Fibroblast of mammary gland (primary cell): ENCODE measurements around the gene TOX3.

Experiments used
- DNase-seq: peaks from one replicate; pipeline ENCODE4 v3.0.0-alpha.2; 2010; ENCODE audit warnings: low read depth
- H3K4me3 ChIP-seq: 2 replicates; pipeline ENCODE4 v1.5.1; 2011; ENCODE audit warnings: low read depth, mild to moderate bottlenecking, low read length, moderate library complexity; ENCODE audit not compliant: control insufficient read depth
- CTCF ChIP-seq: conservative IDR thresholded peaks from 2 replicates; pipeline ENCODE4 v1.5.1; 2011; ENCODE audit warnings: low read depth, low read length, inconsistent platforms; ENCODE audit not compliant: control insufficient read depth, insufficient read depth

Gene TOX3

GRCh38 chr16:52439171-52439701 lies 107.7 kb downstream of the TOX3 start:
- no peak for DNase-seq
- no peak overlapping the region for H3K4me3 ChIP-seq
- no peak for TF ChIP-seq CTCF

- TF ChIP-seq CTCF, result no peak
- no peak for DNase-seq
- no peak overlapping the region for H3K4me3 ChIP-seq
Measured at GRCh38 chr16:52437277-52437670, 109.7 kb downstream of the TOX3 start.

- no peak for DNase-seq
- TF ChIP-seq CTCF, result no peak
- no peak overlapping the region for H3K4me3 ChIP-seq
Measured at GRCh38 chr16:52436339-52437276, 110.3 kb downstream of the TOX3 start.

GRCh38 chr16:52434224-52434623 lies 112.7 kb downstream of the TOX3 start:
- H3K4me3 ChIP-seq, result no peak overlapping the region
- no peak for TF ChIP-seq CTCF
- no peak for DNase-seq

- no peak for DNase-seq
- no peak for TF ChIP-seq CTCF
Measured at GRCh38 chr16:52433643-52434042, 113.3 kb downstream of the TOX3 start.

GRCh38 chr16:52424591-52424990 lies 122.4 kb downstream of the TOX3 start:
- TF ChIP-seq CTCF, result no peak
- DNase-seq, result no peak
- no peak overlapping the region for H3K4me3 ChIP-seq

More at GRCh38 chr16:52433643-52434042, 113.3 kb downstream of the TOX3 start:
- H3K4me3 ChIP-seq, result no peak overlapping the region
